Endothelial cell (in vitro differentiated cells): ENCODE measurements around the gene FOXM1. TPM values are rescaled to one million over a fixed set of nuclear protein-coding genes. Genes with fewer than 3 reads are reported as not detected.

ENCODE experiments used
- DNase-seq: peaks from one replicate; pipeline ENCODE4 v3.0.0; 2021; ENCODE audit warnings: low spot score
- H3K27ac Mint-ChIP-seq: one replicate; pipeline ENCODE4 v1.8.0; 2021; ENCODE audit warnings: mixed read lengths, inconsistent platforms; ENCODE audit not compliant: unreplicated experiment
- H3K27me3 Mint-ChIP-seq: one replicate; pipeline ENCODE4 v1.8.0; 2021; ENCODE audit warnings: mild to moderate bottlenecking, moderate library complexity, mixed read lengths, inconsistent platforms; ENCODE audit not compliant: unreplicated experiment
- H3K36me3 Mint-ChIP-seq: one replicate; pipeline ENCODE4 v1.8.0; 2021; ENCODE audit warnings: mild to moderate bottlenecking, low read depth, mixed read lengths, inconsistent platforms; ENCODE audit not compliant: unreplicated experiment
- H3K4me1 Mint-ChIP-seq: one replicate; pipeline ENCODE4 v1.8.0; 2021; ENCODE audit warnings: mild to moderate bottlenecking, mixed read lengths, inconsistent platforms; ENCODE audit not compliant: unreplicated experiment
- H3K4me3 Mint-ChIP-seq: one replicate; pipeline ENCODE4 v1.8.0; 2021; ENCODE audit warnings: mild to moderate bottlenecking, mixed read lengths, inconsistent platforms; ENCODE audit not compliant: unreplicated experiment
- H3K9me3 Mint-ChIP-seq: one replicate; pipeline ENCODE4 v1.8.0; 2021; ENCODE audit warnings: mixed read lengths, inconsistent platforms; ENCODE audit not compliant: unreplicated experiment
- CTCF ChIP-seq: fragments of 200-600 bp; sonication (generic); IDR thresholded peaks from one replicate; pipeline ENCODE4 v1.5.0; 2021; ENCODE audit warnings: antibody characterized with exemption; ENCODE audit not compliant: unreplicated experiment
- total RNA-seq: library from RNA; stranded (reverse); fragmentation: NEBNext Ultra II Directional; extraction: Animal tissue kit (Norgen Biotek cat#: 25700); gene quantifications from one replicate; pipeline ENCODE4 v1.2.1, GENCODE V29; 2021; ENCODE audit not compliant: unreplicated experiment

Gene FOXM1
- total RNA-seq, 1 donor from 2014 or later, result 24.3 TPM

GRCh38 chr12:2834581-2835491 lies 42.1 kb downstream of the FOXM1 start, which contains the start of gene NRIP2:
Gene NRIP2 (minus strand): TSS chr12:2835035. CDS start chr12:2834983, 52 bp downstream.
- Mint-ChIP-seq H3K9me3 (no peaks in the 10 kb centered on the region), H3K27ac (no peak within 1 kb of the TSS), H3K4me1 (peaks cover 13% of the 10 kb centered on the region), H3K27me3 (peaks cover 5% of the 10 kb centered on the region), H3K36me3 (peaks cover 8% of the 10 kb centered on the region), H3K4me3 (no peak within 1 kb of the TSS)
- DNase-seq, result no peak
- TF ChIP-seq CTCF, result no peak

GRCh38 chr12:2833810-2834209 lies 43.2 kb downstream of the FOXM1 start:
- Mint-ChIP-seq H3K4me1 (peaks cover 13% of the 10 kb centered on the region), H3K4me3 (no peak overlapping the region), H3K36me3 (peaks cover 8% of the 10 kb centered on the region), H3K27ac (no peak overlapping the region), H3K27me3 (peaks cover 5% of the 10 kb centered on the region), H3K9me3 (no peaks in the 10 kb centered on the region)
- no peak for TF ChIP-seq CTCF
- DNase-seq, result no peak

GRCh38 chr12:2833327-2833726 lies 43.6 kb downstream of the FOXM1 start:
- Mint-ChIP-seq H3K36me3 (peaks cover 8% of the 10 kb centered on the region), H3K27me3 (peaks cover 5% of the 10 kb centered on the region), H3K4me1 (peaks cover 13% of the 10 kb centered on the region), H3K4me3 (no peak overlapping the region), H3K27ac (no peak overlapping the region), H3K9me3 (no peaks in the 10 kb centered on the region)
- no peak for DNase-seq
- no peak for TF ChIP-seq CTCF

GRCh38 chr12:2832550-2833127 lies 44.3 kb downstream of the FOXM1 start:
- TF ChIP-seq CTCF, result no peak
- H3K36me3 Mint-ChIP-seq, result peaks cover 8% of the 10 kb centered on the region
- no peaks in the 10 kb centered on the region for H3K9me3 Mint-ChIP-seq
- peaks cover 5% of the 10 kb centered on the region for H3K27me3 Mint-ChIP-seq
- H3K27ac Mint-ChIP-seq, result no peak overlapping the region
- DNase-seq, result no peak
- H3K4me3 Mint-ChIP-seq, result no peak overlapping the region
- H3K4me1 Mint-ChIP-seq, result peaks cover 13% of the 10 kb centered on the region

- TF ChIP-seq CTCF, result no peak
- H3K4me1 Mint-ChIP-seq, result peaks cover 2% of the 10 kb centered on the region
- H3K27ac Mint-ChIP-seq, result no peak overlapping the region
- no peaks in the 10 kb centered on the region for H3K9me3 Mint-ChIP-seq
- H3K4me3 Mint-ChIP-seq, result no peak overlapping the region
- DNase-seq, result no peak
- no peaks in the 10 kb centered on the region for H3K27me3 Mint-ChIP-seq
- H3K36me3 Mint-ChIP-seq, result peaks cover 27% of the 10 kb centered on the region
These were observed 47.7 kb downstream of the FOXM1 start for GRCh38 chr12:2829275-2829674.
